HEK293T (cell line): ENCODE data around the gene GPR153.

Source experiments
- CTCF ChIA-PET: fragments of 350-600 bp; formaldehyde crosslinking; extraction: SDS; loops from one replicate; lab custom pipeline; 2021; ENCODE audit warnings: antibody characterized with exemption, inconsistent platforms; lab: Yijun Ruan, JAX
- POLR2A ChIA-PET: fragments of 350-600 bp; formaldehyde crosslinking; extraction: SDS; loops from one replicate; lab custom pipeline; 2020; ENCODE audit warnings: antibody characterized with exemption, inconsistent platforms; lab: Yijun Ruan, JAX
- DNase-seq: peaks from one replicate; pipeline ENCODE4 v3.0.0; 2012; ENCODE audit warnings: mixed read lengths; ENCODE audit errors: extremely low spot score
- ARNT ChIP-seq: fragments of 450-650 bp; IDR thresholded peaks from 2 replicates; pipeline ENCODE4 v1.6.1; 2017; ENCODE audit warnings: mild to moderate bottlenecking
- BHLHE40 ChIP-seq: fragments of 450-650 bp; IDR thresholded peaks from 2 replicates; pipeline ENCODE4 v1.6.1; 2016; ENCODE audit warnings: mild to moderate bottlenecking, moderate library complexity, borderline replicate concordance
- CTBP1 ChIP-seq: fragments of 450-650 bp; IDR thresholded peaks from 2 replicates; pipeline ENCODE4 v1.6.1; 2016; ENCODE audit warnings: borderline replicate concordance
- ELF4 ChIP-seq: fragments of 450-650 bp; IDR thresholded peaks from 2 replicates; pipeline ENCODE4 v1.6.1; 2017; ENCODE audit warnings: antibody characterized with exemption
- FOXA1 ChIP-seq: fragments of 450-650 bp; IDR thresholded peaks from 2 replicates; pipeline ENCODE4 v1.6.1; 2016; ENCODE audit warnings: mild to moderate bottlenecking
- FOXK2 ChIP-seq: fragments of 450-650 bp; IDR thresholded peaks from 2 replicates; pipeline ENCODE4 v1.6.1; 2016; ENCODE audit warnings: mild to moderate bottlenecking
- FOXM1 ChIP-seq: fragments of 450-650 bp; IDR thresholded peaks from 2 replicates; pipeline ENCODE4 v1.6.1; 2017; ENCODE audit warnings: mild to moderate bottlenecking, borderline replicate concordance
- HDGF ChIP-seq: fragments of 450-650 bp; IDR thresholded peaks from 2 replicates; pipeline ENCODE4 v1.6.1; 2017; ENCODE audit warnings: antibody characterized with exemption, borderline replicate concordance
- L3MBTL2 ChIP-seq: fragments of 450-650 bp; conservative IDR thresholded peaks from 2 replicates; pipeline ENCODE4 v1.6.1; 2016; ENCODE audit warnings: mild to moderate bottlenecking
- LEF1 ChIP-seq: fragments of 450-650 bp; IDR thresholded peaks from 2 replicates; pipeline ENCODE4 v1.6.1; 2017; ENCODE audit warnings: mild to moderate bottlenecking, borderline replicate concordance
- NFRKB ChIP-seq: fragments of 450-650 bp; IDR thresholded peaks from 2 replicates; pipeline ENCODE4 v1.6.1; 2016; ENCODE audit warnings: mild to moderate bottlenecking, moderate library complexity
- PKNOX1 ChIP-seq: fragments of 450-650 bp; IDR thresholded peaks from 2 replicates; pipeline ENCODE4 v1.6.1; 2016
- SP1 ChIP-seq: fragments of 450-650 bp; IDR thresholded peaks from 2 replicates; pipeline ENCODE4 v1.6.1; 2017
- SUZ12 ChIP-seq: fragments of 450-650 bp; IDR thresholded peaks from 2 replicates; pipeline ENCODE4 v1.6.1; 2016; ENCODE audit warnings: mild to moderate bottlenecking
- TARDBP ChIP-seq: fragments of 450-650 bp; IDR thresholded peaks from 2 replicates; pipeline ENCODE4 v1.6.1; 2016
- ZNF384 ChIP-seq: fragments of 450-650 bp; IDR thresholded peaks from 2 replicates; pipeline ENCODE4 v1.6.1; 2016

Gene GPR153

GRCh38 chr1:6269720-6270400, 9.0 kb upstream of the GPR153 start:
- POLR2A ChIA-PET: no interaction called here
- no peak for TF ChIP-seq FOXK2
- TF ChIP-seq PKNOX1: peak; percentile 78
- CTCF ChIA-PET: interaction anchor here (0.6 kb wide), 1 partner anchor 66 kb away, joined by 3 read pairs; no protein-coding TSS in a partner anchor
- DNase-seq: no peak

GRCh38 chr1:6269296-6269695, 8.4 kb upstream of the GPR153 start:
- no peak for DNase-seq
- POLR2A ChIA-PET: no interaction called here
- TF ChIP-seq SP1 (no peak), FOXM1 (no peak), BHLHE40 (no peak), L3MBTL2 (no peak), TARDBP (no peak), ARNT (no peak), PKNOX1 (no peak)
- CTCF ChIA-PET: no interaction called here

- ChIA-PET CTCF (interaction anchor here (0.6 to 1.3 kb wide), 2 partner anchors 48 to 137 kb away, joined by 3 read pairs; no protein-coding TSS in a partner anchor), POLR2A (no interaction called here)
- no peak for DNase-seq
- TF ChIP-seq TARDBP (no peak), ARNT (no peak), HDGF (no peak), LEF1 (no peak), PKNOX1 (no peak), NFRKB (no peak), ELF4 (no peak), BHLHE40 (no peak), CTBP1 (no peak), FOXM1 (no peak), SP1 (no peak), ZNF384 (no peak), FOXA1 (no peak), SUZ12 (no peak)
Observed at GRCh38 chr1:6268415-6268814, 7.5 kb upstream of the GPR153 start.

- ChIA-PET CTCF (interaction anchor here (0.6 to 1.3 kb wide), 2 partner anchors 49 to 138 kb away, joined by 3 read pairs; no protein-coding TSS in a partner anchor), POLR2A (no interaction called here)
- DNase-seq: no peak
- TF ChIP-seq PKNOX1 (no peak), ELF4 (no peak), ARNT (no peak), NFRKB (no peak), ZNF384 (no peak), CTBP1 (no peak), L3MBTL2 (no peak), SUZ12 (no peak), LEF1 (no peak), FOXK2 (no peak), BHLHE40 (no peak), FOXA1 (no peak), HDGF (no peak), FOXM1 (no peak), SP1 (no peak), TARDBP (no peak)
Observed at GRCh38 chr1:6267686-6268322, 6.9 kb upstream of the GPR153 start.

GRCh38 chr1:6266641-6267040, 5.7 kb upstream of the GPR153 start:
- TF ChIP-seq TARDBP (no peak), BHLHE40 (no peak), FOXK2 (no peak), NFRKB (no peak), PKNOX1 (no peak), HDGF (no peak), CTBP1 (no peak), LEF1 (no peak), ELF4 (no peak), SP1 (no peak), FOXM1 (no peak), ARNT (no peak), SUZ12 (no peak), ZNF384 (no peak)
- CTCF ChIA-PET: no interaction called here

More at GRCh38 chr1:6266641-6267040, 5.7 kb upstream of the GPR153 start:
- DNase-seq: no peak
- POLR2A ChIA-PET: no interaction called here
